Measurements from ENCODE around the gene FTO. TPM values are rescaled to one million over a fixed set of nuclear protein-coding genes. Genes with fewer than 3 reads are reported as not detected.
"Not testable (repeated sequence)": the region's sequence is repeated elsewhere in the genome, so short reads cannot be mapped to it uniquely, and the experiment has no call there.

FTO gene
- 10 to 100 TPM; 44.0 to 51.5 TPM for total RNA-seq

DNA sequence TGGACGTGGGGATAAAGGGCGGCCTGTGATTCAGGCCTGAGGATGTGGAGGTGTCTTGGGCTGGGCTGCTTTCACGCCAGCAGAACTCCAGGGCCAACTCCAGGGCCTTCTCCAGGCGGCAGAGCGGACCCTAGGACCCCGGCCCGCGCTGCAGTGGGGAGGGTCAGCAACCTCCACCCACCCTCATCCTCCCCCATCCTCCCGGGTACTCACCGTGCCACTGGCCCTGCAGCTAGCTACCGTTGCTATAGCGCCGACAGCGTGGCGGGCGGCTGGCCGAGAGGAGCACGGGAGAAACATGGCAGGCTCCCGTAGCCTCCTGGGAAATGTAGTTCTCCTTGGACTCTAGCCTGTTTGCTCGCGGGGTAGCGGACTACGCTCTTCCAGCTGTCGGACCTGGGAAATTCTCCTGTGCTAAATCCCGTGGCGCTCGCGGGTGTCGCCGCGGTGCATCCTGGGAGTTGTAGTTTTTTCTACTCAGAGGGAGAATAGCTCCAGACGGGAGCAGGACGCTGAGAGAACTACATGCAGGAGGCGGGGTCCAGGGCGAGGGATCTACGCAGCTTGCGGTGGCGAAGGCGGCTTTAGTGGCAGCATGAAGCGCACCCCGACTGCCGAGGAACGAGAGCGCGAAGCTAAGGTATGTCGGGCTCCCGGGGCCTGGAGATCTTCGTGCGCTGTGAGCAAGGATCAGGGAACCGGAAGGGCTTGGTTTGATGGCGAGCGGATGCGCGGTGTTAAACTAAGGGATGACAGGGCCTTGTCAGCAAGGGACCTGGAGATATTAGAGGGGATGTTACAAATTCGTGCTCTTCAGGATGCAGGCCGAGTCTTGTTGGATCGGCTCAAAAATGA is at the start of gene FTO, which contains the start of gene RPGRIP1L:
FTO (plus strand) TSS at position 567 of the 855 bp plus-strand sequence.
RPGRIP1L (minus strand) TSS at position 270 of the 855 bp plus-strand sequence. CDS start 3,136 bp downstream, outside the sequence.
- Mint-ChIP-seq H3K27me3 (ENCODE audit: low read depth) (no peaks in the 10 kb centered on the region), H3K4me3 (peak within 1 kb of the TSS; percentile 95 to 99), H3K27ac (peak within 1 kb of the TSS; percentile 96), H3K36me3 (ENCODE audit: insufficient read depth in 2 of 2) (peaks cover 2 to 4% of the 10 kb centered on the region in 2 donors), H3K4me1 (ENCODE audit: low read depth) (peaks cover 32% of the 10 kb centered on the region), H3K9me3 (no peaks in the 10 kb centered on the region)
- peak; percentile 94 to 95 for ATAC-seq (replicated peaks in 1 of 2)
- peak; percentile 94 to 97 for DNase-seq

DNA sequence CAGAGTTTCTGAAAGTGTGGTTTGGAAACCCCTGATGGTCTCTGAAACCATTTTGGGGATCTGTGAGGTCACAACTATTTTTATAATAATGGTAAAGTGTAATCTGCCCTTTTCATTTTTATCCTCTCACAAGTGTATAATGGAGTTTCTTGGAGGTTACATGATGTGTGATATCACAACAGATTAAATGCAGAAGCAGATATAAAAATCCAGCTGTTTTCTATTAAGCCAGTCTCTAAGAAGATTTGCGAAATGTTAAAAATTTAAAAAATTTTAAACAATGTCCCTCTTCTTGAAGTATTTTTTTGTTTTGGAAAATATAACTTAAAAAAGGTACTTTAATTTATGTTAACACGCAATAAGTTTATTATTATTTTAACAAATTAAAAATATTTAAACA is 49.0 kb upstream of the FTO start:
- Mint-ChIP-seq H3K4me1 (ENCODE audit: low read depth) (no peaks in the 10 kb centered on the region), H3K4me3 (no peak overlapping the region), H3K9me3 (no peaks in the 10 kb centered on the region), H3K27ac (no peak overlapping the region), H3K27me3 (ENCODE audit: low read depth) (no peaks in the 10 kb centered on the region), H3K36me3 (ENCODE audit: insufficient read depth in 2 of 2) (peaks cover 2 to 10% of the 10 kb centered on the region in 2 donors)
- ATAC-seq (replicated peaks in 1 of 2) (no peak), DNase-seq (no peak)

- DNase-seq (no peak), ATAC-seq (replicated peaks in 1 of 2) (no peak)
- Mint-ChIP-seq H3K27ac (no peak overlapping the region), H3K9me3 (no peaks in the 10 kb centered on the region), H3K27me3 (ENCODE audit: low read depth) (no peaks in the 10 kb centered on the region), H3K4me3 (no peak overlapping the region), H3K4me1 (ENCODE audit: low read depth) (peaks cover 21% of the 10 kb centered on the region), H3K36me3 (ENCODE audit: insufficient read depth in 2 of 2) (peaks cover 0 to 2% of the 10 kb centered on the region in 2 donors)
These were observed 41.9 kb upstream of the FTO start for GRCh38 chr16:53662072-53662471.

GRCh38 chr16:53664724-53665345 is 39.1 kb upstream of the FTO start:
- H3K4me1 Mint-ChIP-seq (ENCODE audit: low read depth) = peaks cover 21% of the 10 kb centered on the region
- peak overlapping the region in 1 of 2 donors; percentile 74 for H3K4me3 Mint-ChIP-seq
- no peak overlapping the region for H3K27ac Mint-ChIP-seq
- H3K9me3 Mint-ChIP-seq = no peaks in the 10 kb centered on the region
- ATAC-seq (replicated peaks in 1 of 2) (peak; percentile 100), DNase-seq (peak; percentile 38 to 46)
- H3K27me3 Mint-ChIP-seq (ENCODE audit: low read depth) = no peaks in the 10 kb centered on the region
- H3K36me3 Mint-ChIP-seq (ENCODE audit: insufficient read depth in 2 of 2) = no peaks in the 10 kb centered on the region

GRCh38 chr16:53666786-53667415 is 37.1 kb upstream of the FTO start:
- no peak overlapping the region for H3K4me3 Mint-ChIP-seq
- DNase-seq = no peak
- H3K4me1 Mint-ChIP-seq (ENCODE audit: low read depth) = peaks cover 21% of the 10 kb centered on the region
- no peaks in the 10 kb centered on the region for H3K36me3 Mint-ChIP-seq (ENCODE audit: insufficient read depth in 2 of 2)
- no peaks in the 10 kb centered on the region for H3K9me3 Mint-ChIP-seq
- ATAC-seq (replicated peaks in 1 of 2) = no peak
- H3K27me3 Mint-ChIP-seq (ENCODE audit: low read depth) = no peaks in the 10 kb centered on the region
- H3K27ac Mint-ChIP-seq = no peak overlapping the region

GRCh38 chr16:53668869-53669268 is 35.1 kb upstream of the FTO start:
- H3K27me3 Mint-ChIP-seq (ENCODE audit: low read depth) = no peaks in the 10 kb centered on the region

DNA sequence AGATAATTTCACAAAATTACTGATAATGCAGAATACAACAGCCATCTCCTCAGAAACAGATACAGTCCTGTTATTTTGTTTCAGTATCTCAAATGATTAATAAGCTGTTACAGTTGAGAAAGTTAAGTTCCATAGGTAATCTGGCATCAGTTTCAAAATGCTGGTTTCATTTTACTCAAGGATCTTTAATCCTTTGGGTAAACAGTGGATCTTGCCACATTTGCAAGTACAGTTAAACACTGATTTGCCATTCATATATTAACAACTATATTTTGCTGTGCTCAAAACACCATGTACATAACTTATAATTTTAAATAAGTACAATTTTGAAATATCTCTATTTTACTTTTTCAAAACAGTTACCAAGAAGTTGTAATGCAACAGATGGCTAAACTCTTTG is 31.5 kb upstream of the FTO start:
- ATAC-seq (replicated peaks in 1 of 2) (no peak), DNase-seq (no peak)
- H3K9me3 Mint-ChIP-seq = no peaks in the 10 kb centered on the region
- no peak overlapping the region for H3K4me3 Mint-ChIP-seq
- H3K4me1 Mint-ChIP-seq (ENCODE audit: low read depth) = no peaks in the 10 kb centered on the region
- H3K27ac Mint-ChIP-seq = no peak overlapping the region
- no peaks in the 10 kb centered on the region for H3K36me3 Mint-ChIP-seq (ENCODE audit: insufficient read depth in 2 of 2)
- no peaks in the 10 kb centered on the region for H3K27me3 Mint-ChIP-seq (ENCODE audit: low read depth)

More at GRCh38 chr16:53668869-53669268, 35.1 kb upstream of the FTO start:
- Mint-ChIP-seq H3K4me1 (ENCODE audit: low read depth) (peaks cover 15% of the 10 kb centered on the region), H3K36me3 (ENCODE audit: insufficient read depth in 2 of 2) (no peaks in the 10 kb centered on the region), H3K4me3 (no peak overlapping the region), H3K9me3 (no peaks in the 10 kb centered on the region), H3K27ac (no peak overlapping the region)
- ATAC-seq (replicated peaks in 1 of 2) (no peak), DNase-seq (no peak)

- no peaks in the 10 kb centered on the region for H3K4me1 Mint-ChIP-seq (ENCODE audit: low read depth)
- no peak overlapping the region for H3K4me3 Mint-ChIP-seq
- H3K9me3 Mint-ChIP-seq = no peaks in the 10 kb centered on the region
- ATAC-seq (replicated peaks in 1 of 2) (no peak), DNase-seq (no peak)
- no peaks in the 10 kb centered on the region for H3K36me3 Mint-ChIP-seq (ENCODE audit: insufficient read depth in 2 of 2)
- no peak overlapping the region for H3K27ac Mint-ChIP-seq
- no peaks in the 10 kb centered on the region for H3K27me3 Mint-ChIP-seq (ENCODE audit: low read depth)
These were observed 30.8 kb upstream of the FTO start for GRCh38 chr16:53673189-53673588.

- no peak for ATAC-seq (replicated peaks in 1 of 2)
- no peaks in the 10 kb centered on the region for H3K9me3 Mint-ChIP-seq
- H3K27me3 Mint-ChIP-seq (ENCODE audit: low read depth) = no peaks in the 10 kb centered on the region
- no peak overlapping the region for H3K27ac Mint-ChIP-seq
- no peak overlapping the region for H3K4me3 Mint-ChIP-seq
- H3K4me1 Mint-ChIP-seq (ENCODE audit: low read depth) = no peaks in the 10 kb centered on the region
- DNase-seq = no peak
- peaks cover 0 to 1% of the 10 kb centered on the region in 2 donors for H3K36me3 Mint-ChIP-seq (ENCODE audit: insufficient read depth in 2 of 2)
These were observed 25.8 kb upstream of the FTO start for GRCh38 chr16:53678155-53678554.

DNA sequence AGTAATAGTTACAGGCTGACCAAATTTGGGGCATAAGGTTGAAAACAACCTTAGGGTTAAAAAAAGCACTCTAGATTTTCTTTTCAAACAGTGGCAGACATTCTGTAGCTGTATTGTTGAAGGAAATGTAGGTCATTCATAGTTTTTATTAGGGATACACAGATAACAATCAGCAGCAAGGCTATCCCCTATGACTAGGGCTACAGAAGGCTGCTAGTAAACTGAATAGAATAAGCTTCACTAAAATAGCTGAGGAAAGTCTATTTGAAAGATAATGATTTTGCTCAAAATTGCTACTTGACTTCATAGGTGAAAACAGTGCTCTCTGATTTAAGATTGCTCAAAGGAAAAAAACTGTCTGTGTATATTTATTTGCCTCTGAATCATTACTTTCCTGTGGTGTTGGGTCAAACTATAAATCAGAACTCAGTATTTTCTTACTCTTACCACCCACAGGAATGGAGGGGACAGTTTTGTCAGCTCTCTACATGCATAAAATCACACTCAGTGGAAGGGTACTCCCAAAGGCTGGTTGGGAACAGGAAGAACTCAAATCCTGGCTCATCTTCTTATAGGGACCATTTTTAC is 25.1 kb upstream of the FTO start:
- DNase-seq = no peak
- no peak for ATAC-seq (replicated peaks in 1 of 2)
- H3K27me3 Mint-ChIP-seq (ENCODE audit: low read depth) = no peaks in the 10 kb centered on the region
- peaks cover 0 to 2% of the 10 kb centered on the region in 2 donors for H3K9me3 Mint-ChIP-seq
- H3K4me3 Mint-ChIP-seq = no peak overlapping the region
- no peaks in the 10 kb centered on the region for H3K4me1 Mint-ChIP-seq (ENCODE audit: low read depth)
- no peak overlapping the region for H3K27ac Mint-ChIP-seq
- peaks cover 1 to 5% of the 10 kb centered on the region in 2 donors for H3K36me3 Mint-ChIP-seq (ENCODE audit: insufficient read depth in 2 of 2)

DNA sequence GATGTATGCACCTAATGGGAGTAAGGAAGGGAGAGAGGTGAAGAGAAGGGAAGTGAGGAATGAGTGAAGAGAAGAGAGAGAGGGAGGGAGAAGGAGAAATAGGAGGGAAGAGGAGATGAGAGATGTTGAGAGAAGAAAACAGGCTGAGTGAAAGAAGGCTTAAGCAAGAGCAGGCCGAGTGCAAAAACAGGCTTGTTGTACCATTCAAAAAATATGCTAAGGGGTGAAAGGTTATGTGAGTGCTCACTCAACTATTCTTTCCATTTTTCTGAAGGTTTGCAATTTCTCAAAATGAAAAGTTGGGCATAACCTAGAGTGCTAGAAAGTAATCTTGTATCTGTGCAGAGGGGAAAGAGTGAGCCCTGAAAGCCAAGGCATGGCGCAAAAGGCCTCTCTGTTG is 23.2 kb upstream of the FTO start:
- Mint-ChIP-seq H3K9me3 (peaks cover 2% of the 10 kb centered on the region in 2 donors), H3K4me1 (ENCODE audit: low read depth) (no peaks in the 10 kb centered on the region), H3K4me3 (no peak overlapping the region), H3K27ac (no peak overlapping the region), H3K27me3 (ENCODE audit: low read depth) (no peaks in the 10 kb centered on the region), H3K36me3 (ENCODE audit: insufficient read depth in 2 of 2) (peaks cover 7 to 10% of the 10 kb centered on the region in 2 donors)
- DNase-seq (no peak), ATAC-seq (replicated peaks in 1 of 2) (no peak)

DNA sequence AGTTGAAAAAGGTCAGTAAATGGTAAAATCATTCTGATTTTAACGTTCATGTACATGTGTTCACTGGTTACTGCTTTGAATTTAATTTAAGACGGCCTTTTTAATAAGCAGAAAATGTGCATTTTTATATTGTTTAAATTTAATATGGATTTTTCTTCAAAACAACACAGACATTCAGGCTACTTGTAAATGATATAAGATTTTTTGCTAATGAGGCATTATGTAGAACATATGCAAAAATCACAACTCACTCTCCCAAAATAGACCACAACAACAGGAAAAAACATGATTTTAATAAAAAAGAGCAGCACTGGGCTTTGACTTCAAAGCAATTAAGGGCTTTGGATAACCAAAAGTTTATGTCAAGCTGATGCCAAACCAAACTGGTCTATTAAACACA is 22.6 kb upstream of the FTO start:
- Mint-ChIP-seq H3K4me1 (ENCODE audit: low read depth) (no peaks in the 10 kb centered on the region), H3K36me3 (ENCODE audit: insufficient read depth in 2 of 2) (peaks cover 7 to 10% of the 10 kb centered on the region in 2 donors), H3K27ac (no peak overlapping the region), H3K9me3 (peaks cover 2% of the 10 kb centered on the region in 2 donors), H3K4me3 (no peak overlapping the region), H3K27me3 (ENCODE audit: low read depth) (no peaks in the 10 kb centered on the region)
- no peak for DNase-seq
- no peak for ATAC-seq (replicated peaks in 1 of 2)

DNA sequence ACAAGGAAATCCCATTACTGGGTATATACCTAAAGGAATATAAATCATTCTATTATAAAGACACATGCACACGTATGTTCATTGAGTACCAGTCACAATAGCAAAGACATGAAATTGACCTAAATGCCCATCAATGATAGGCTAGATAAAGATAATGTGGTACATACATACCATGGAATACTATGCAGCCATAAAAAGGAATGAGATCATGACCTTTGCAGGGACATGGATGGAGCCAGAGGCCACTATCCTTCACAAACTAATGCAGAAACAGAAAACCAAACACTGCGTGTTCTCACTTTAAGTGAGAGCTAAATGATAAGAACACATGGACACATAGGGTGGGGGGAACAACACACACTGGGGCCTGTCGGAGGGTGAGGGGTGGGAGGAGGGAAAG is 18.6 kb upstream of the FTO start:
- not testable (repeated sequence) for H3K9me3 Mint-ChIP-seq; H3K4me1 Mint-ChIP-seq (ENCODE audit: low read depth); DNase-seq; H3K27ac Mint-ChIP-seq; H3K27me3 Mint-ChIP-seq (ENCODE audit: low read depth); ATAC-seq (replicated peaks in 1 of 2); H3K4me3 Mint-ChIP-seq; H3K36me3 Mint-ChIP-seq (ENCODE audit: insufficient read depth in 2 of 2)
